ENCODE data around the gene OR2F1. TPM values are rescaled to one million over a fixed set of nuclear protein-coding genes. Genes with fewer than 3 reads are reported as not detected.

The OR2F1 gene
- total and polyA plus RNA-seq, 5 experiments from 2014 or later = not detected

DNA sequence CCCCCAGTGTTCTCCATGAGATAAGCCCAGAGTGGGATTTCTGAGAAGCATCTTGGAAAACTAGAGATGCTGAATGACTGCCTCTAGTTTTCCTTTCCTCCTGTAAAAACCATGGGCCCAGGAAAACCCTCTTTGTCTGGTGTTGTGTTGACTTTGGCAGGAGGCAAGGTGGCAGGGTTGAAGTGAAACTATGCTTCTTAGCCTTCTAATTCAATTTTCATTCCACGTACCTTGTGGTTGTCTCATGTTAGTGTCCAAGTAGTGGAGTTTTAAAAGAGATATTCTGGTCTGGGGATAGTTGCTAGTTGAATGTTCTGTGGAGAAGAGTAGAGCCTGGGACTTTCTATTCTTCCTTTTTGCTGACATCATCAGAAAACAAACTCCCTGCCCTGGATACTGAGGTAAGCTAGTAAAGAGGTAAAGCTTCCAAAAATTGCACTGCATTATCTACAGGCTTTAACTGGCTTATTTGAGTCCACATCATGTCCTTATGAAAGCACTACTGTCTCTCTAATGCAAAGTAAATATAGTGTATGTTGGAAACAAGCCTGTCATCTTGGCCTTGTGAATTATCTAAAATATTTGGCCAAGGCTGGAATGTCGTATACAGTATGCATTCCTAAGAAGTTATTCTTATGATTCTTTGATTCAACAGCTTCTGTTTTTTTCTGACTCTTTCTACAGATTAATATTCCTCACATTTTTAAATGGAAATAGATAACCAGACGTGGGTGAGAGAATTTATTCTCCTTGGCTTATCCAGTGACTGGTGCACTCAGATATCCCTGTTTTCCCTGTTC is 19.9 kb upstream of the OR2F1 start, which contains the start of gene OR2F2:
Gene OR2F2 (plus strand): TSS at position 708 of the 800 bp plus-strand sequence. CDS start 0 bp downstream, at position 708.
- ATAC-seq (no peak), DNase-seq (no peak)
- Mint-ChIP-seq H3K27me3 (peaks cover 5 to 21% (median 13%) of the 10 kb centered on the region in 5 donors), H3K36me3 (peaks cover 2 to 11% (median 6%) of the 10 kb centered on the region in 3 donors), H3K9me3 (peaks cover 4 to 29% (median 11%) of the 10 kb centered on the region in 9 donors), H3K27ac (no peak within 1 kb of the TSS), H3K4me1 (no peaks in the 10 kb centered on the region), H3K4me3 (no peak within 1 kb of the TSS)
- POLR2A ChIA-PET = no interaction called here

- Mint-ChIP-seq H3K9me3 (peaks cover 4 to 29% (median 11%) of the 10 kb centered on the region in 9 donors), H3K27ac (no peak overlapping the region), H3K4me3 (no peak overlapping the region), H3K36me3 (peaks cover 2 to 11% (median 6%) of the 10 kb centered on the region in 3 donors), H3K4me1 (no peaks in the 10 kb centered on the region), H3K27me3 (peaks cover 5 to 21% (median 13%) of the 10 kb centered on the region in 5 donors)
- DNase-seq = no peak
- POLR2A ChIA-PET = no interaction called here
- no peak for ATAC-seq
These were observed 18.3 kb upstream of the OR2F1 start for GRCh38 chr7:143936087-143937009.

DNA sequence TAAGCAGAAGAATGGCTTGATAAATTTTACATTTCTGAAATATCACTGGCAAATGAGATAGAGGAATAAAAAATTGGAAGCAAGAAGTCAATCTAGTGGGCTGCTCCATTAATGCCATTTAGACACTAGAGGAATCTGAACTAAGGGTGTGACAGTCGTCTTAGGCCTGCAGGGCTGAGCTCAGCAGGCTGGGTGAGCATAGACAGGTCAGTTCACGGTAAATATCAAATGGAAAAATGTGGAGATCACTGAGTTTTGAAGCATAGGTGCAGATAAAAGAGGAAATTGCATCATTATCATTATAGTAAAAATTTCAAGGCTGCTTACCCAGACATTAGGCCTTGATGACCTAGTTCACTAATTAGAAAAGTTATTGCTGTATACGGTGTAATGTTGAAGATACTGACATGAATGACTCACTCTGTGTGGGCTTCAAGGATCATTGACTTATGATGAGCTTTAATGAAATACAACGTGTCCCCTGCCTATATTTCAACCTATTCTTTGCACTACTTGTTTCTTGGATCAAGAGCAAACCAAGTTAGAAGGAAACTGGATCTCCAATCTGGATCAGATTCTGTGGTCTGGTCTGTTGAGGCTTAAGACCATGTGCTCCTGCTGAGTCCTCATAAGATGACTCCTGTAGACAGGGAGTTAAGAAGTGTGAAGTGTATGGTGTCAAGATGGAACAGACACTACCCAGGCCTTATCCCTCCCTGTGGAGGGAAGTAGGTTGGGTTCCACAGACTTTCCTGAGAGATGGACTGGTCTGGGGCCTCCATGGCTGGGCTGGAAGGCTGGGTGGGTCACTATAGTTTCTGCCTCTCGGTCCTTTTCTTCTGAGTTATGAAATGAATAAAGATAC is 16.0 kb upstream of the OR2F1 start:
- DNase-seq (no peak), ATAC-seq (no peak)
- H3K27me3 Mint-ChIP-seq = peaks cover 2 to 18% (median 17%) of the 10 kb centered on the region in 5 donors
- H3K4me3 Mint-ChIP-seq = no peak overlapping the region
- H3K9me3 Mint-ChIP-seq = peaks cover 0 to 12% (median 3%) of the 10 kb centered on the region in 9 donors
- no peaks in the 10 kb centered on the region for H3K4me1 Mint-ChIP-seq
- POLR2A ChIA-PET = no interaction called here
- H3K36me3 Mint-ChIP-seq = peaks cover 0 to 1% (median under 1%) of the 10 kb centered on the region in 3 donors
- H3K27ac Mint-ChIP-seq = no peak overlapping the region

DNA sequence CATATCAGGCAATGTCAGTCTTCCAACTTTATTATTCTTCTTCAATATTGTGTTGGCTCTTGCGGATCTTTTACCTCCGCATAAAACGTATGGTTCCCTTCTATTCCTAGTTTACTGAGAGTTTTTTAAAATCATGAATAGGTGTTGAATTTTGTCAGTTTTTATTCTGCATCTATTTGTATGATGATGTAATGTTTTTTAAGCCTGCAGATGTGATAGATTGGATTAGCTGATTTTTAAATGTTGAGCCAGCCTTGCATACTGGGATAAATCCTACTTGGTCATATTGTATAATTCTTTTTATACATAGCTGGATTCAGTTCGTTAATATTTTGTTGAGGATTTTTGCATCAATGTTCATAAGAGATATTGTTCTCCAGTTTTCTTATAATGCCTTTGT is 9.2 kb upstream of the OR2F1 start:
- ATAC-seq = no peak
- Mint-ChIP-seq H3K27me3 (peaks cover 15 to 43% (median 32%) of the 10 kb centered on the region in 5 donors), H3K4me3 (no peak overlapping the region), H3K27ac (no peak overlapping the region), H3K4me1 (no peaks in the 10 kb centered on the region), H3K36me3 (peaks cover 0 to 8% (median 2%) of the 10 kb centered on the region in 3 donors), H3K9me3 (peaks cover 0 to 3% (median 0%) of the 10 kb centered on the region in 9 donors)
- no peak for DNase-seq
- POLR2A ChIA-PET = no interaction called here

GRCh38 chr7:143947111-143947510 is 7.5 kb upstream of the OR2F1 start:
- Mint-ChIP-seq H3K36me3 (peaks cover 0 to 8% (median 2%) of the 10 kb centered on the region in 3 donors), H3K4me3 (no peak overlapping the region), H3K4me1 (no peaks in the 10 kb centered on the region), H3K27me3 (peaks cover 18 to 44% (median 29%) of the 10 kb centered on the region in 5 donors), H3K27ac (no peak overlapping the region), H3K9me3 (peaks cover 0 to 3% (median 0%) of the 10 kb centered on the region in 9 donors)
- POLR2A ChIA-PET = no interaction called here
- DNase-seq = no peak
- ATAC-seq = no peak

DNA sequence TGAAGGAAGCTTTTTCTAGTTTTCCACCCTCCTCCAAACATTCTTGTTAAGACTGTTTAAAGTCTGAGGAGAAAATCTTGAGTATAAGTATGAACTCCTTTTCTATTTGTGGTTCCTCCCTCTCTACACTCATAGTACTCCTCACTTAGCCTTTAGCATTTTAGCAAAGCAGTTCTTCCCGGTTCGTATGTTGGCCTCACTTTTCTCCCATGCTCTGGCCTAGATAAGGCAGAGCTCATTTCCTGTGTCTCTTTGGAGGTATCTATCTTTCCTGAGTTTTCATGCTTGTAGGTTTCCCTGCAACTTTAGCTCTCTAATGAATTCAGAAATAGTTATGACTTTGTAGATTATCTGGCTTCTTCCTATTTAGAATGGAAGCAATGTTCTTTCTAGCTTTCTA is 5.9 kb upstream of the OR2F1 start:
- Mint-ChIP-seq H3K27me3 (peaks cover 21 to 54% (median 32%) of the 10 kb centered on the region in 5 donors), H3K36me3 (peaks cover 0 to 8% (median 2%) of the 10 kb centered on the region in 3 donors), H3K9me3 (peaks cover 0 to 3% (median 0%) of the 10 kb centered on the region in 9 donors), H3K4me3 (no peak overlapping the region), H3K4me1 (no peaks in the 10 kb centered on the region), H3K27ac (no peak overlapping the region)
- ATAC-seq (no peak), DNase-seq (no peak)
- POLR2A ChIA-PET = no interaction called here

DNA sequence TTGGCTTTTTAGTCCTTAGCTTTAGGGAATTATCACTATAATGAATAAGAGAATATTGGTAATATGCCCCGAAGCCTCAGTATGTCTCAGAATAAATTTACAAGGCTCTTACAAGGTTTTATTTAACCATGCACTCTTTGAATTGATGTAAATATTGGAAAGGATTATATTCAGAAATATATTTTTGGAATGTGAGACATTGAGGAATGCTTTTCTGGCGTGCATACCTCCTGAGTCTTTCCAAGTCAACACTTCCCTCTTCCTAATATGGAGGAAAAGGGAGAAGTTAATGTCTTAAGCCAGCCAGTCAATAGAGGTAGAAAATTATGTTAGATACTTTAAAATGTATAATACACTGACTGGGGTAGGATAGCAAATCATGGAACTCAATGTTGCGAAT is 1.2 kb upstream of the OR2F1 start:
- peaks cover 0 to 8% (median 2%) of the 10 kb centered on the region in 3 donors for H3K36me3 Mint-ChIP-seq
- POLR2A ChIA-PET = no interaction called here
- DNase-seq (no peak), ATAC-seq (no peak)
- no peaks in the 10 kb centered on the region for H3K4me1 Mint-ChIP-seq
- no peak overlapping the region for H3K27ac Mint-ChIP-seq
- H3K9me3 Mint-ChIP-seq = peaks cover 0 to 3% (median 0%) of the 10 kb centered on the region in 9 donors
- H3K4me3 Mint-ChIP-seq = no peak overlapping the region
- peaks cover 18 to 68% (median 27%) of the 10 kb centered on the region in 5 donors for H3K27me3 Mint-ChIP-seq

- Mint-ChIP-seq H3K27ac (no peak overlapping the region), H3K9me3 (peaks cover 0 to 3% (median 0%) of the 10 kb centered on the region in 9 donors), H3K36me3 (peaks cover 0 to 3% (median 2%) of the 10 kb centered on the region in 3 donors), H3K4me3 (no peak overlapping the region), H3K27me3 (peaks cover 17 to 66% (median 22%) of the 10 kb centered on the region in 5 donors), H3K4me1 (no peaks in the 10 kb centered on the region)
- ATAC-seq = no peak
- POLR2A ChIA-PET = no interaction called here
- no peak for DNase-seq
These were observed 509 bp upstream of the OR2F1 start for GRCh38 chr7:143954135-143954534.

GRCh38 chr7:143958781-143959180 is 4.1 kb downstream of the OR2F1 start:
- Mint-ChIP-seq H3K4me3 (no peak overlapping the region), H3K27ac (no peak overlapping the region), H3K36me3 (no peaks in the 10 kb centered on the region), H3K27me3 (peaks cover 17 to 69% (median 20%) of the 10 kb centered on the region in 5 donors), H3K9me3 (no peaks in the 10 kb centered on the region), H3K4me1 (no peaks in the 10 kb centered on the region)
- no peak for ATAC-seq
- POLR2A ChIA-PET = no interaction called here
- no peak for DNase-seq

- ATAC-seq (no peak), DNase-seq (no peak)
- no peak overlapping the region for H3K4me3 Mint-ChIP-seq
- H3K27ac Mint-ChIP-seq = no peak overlapping the region
- no peaks in the 10 kb centered on the region for H3K36me3 Mint-ChIP-seq
- peaks cover 12 to 60% (median 16%) of the 10 kb centered on the region in 5 donors for H3K27me3 Mint-ChIP-seq
- POLR2A ChIA-PET = no interaction called here
- H3K4me1 Mint-ChIP-seq = no peaks in the 10 kb centered on the region
- no peaks in the 10 kb centered on the region for H3K9me3 Mint-ChIP-seq
These were observed 6.4 kb downstream of the OR2F1 start for GRCh38 chr7:143960813-143961610.

GRCh38 chr7:143965280-143965679 is 10.6 kb downstream of the OR2F1 start:
- Mint-ChIP-seq H3K27me3 (peaks cover 11 to 26% (median 16%) of the 10 kb centered on the region in 5 donors), H3K36me3 (no peaks in the 10 kb centered on the region), H3K9me3 (no peaks in the 10 kb centered on the region), H3K4me3 (no peak overlapping the region), H3K4me1 (no peaks in the 10 kb centered on the region), H3K27ac (no peak overlapping the region)
- POLR2A ChIA-PET = no interaction called here
- DNase-seq = no peak
- no peak for ATAC-seq
